Measurements from ENCODE around the gene SATB2. TPM values are rescaled to one million over a fixed set of nuclear protein-coding genes. Genes with fewer than 3 reads are reported as not detected.

SATB2 gene
- total RNA-seq, 1 experiment from 2014 or later: 3.0 TPM

DNA sequence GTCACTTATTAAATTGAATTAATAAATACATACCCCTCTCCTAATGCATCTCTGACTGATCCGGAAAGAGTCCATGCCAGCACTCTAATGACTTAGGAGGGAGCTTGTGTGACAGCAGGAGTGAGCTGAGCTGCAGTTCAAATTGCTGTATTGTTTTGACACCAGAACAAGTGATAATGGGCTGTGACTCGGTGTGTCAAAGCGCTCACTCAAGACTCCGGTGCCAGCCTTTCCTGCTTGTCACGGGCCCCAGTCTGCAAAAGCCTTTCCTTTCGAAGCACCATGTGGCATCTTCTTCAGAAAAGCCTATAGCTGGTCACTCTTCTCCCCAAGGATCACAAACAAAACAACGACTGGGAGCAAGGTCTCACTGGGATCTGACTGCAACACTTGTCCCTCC is 43.3 kb downstream of the SATB2 start:
- Histone ChIP-seq H3K9ac (ENCODE audit: low read length) (no peak overlapping the region), H3K9me3 (ENCODE audit: low read length) (no peaks in the 10 kb centered on the region), H4K20me1 (ENCODE audit: low read length) (no peaks in the 10 kb centered on the region), H3K4me2 (ENCODE audit: low read length) (no peak overlapping the region), H3F3A (ENCODE audit: low read length, unreplicated experiment) (no peaks in the 10 kb centered on the region), H3K4me3 (ENCODE audit: low read length) (no peak overlapping the region), H2AFZ (ENCODE audit: low read length) (no peak overlapping the region), H3K79me2 (ENCODE audit: low read length) (no peaks in the 10 kb centered on the region), H3K27me3 (ENCODE audit: low read length) (no peaks in the 10 kb centered on the region), H3K4me1 (ENCODE audit: insufficient read depth, low read length) (peaks cover 12% of the 10 kb centered on the region), H3K36me3 (ENCODE audit: low read depth, low read length) (no peaks in the 10 kb centered on the region), H3K9me2 (replicated peaks; ENCODE audit: low read length) (no peaks in the 10 kb centered on the region), H3K27ac (ENCODE audit: low read length) (no peak overlapping the region)
- ATAC-seq (no peak), DNase-seq (no peak)
- no peak for TF ChIP-seq EZH2phosphoT487 (IDR thresholded peaks at IDR 0.05; ENCODE audit: borderline replicate concordance, low read length)
- TF ChIP-seq, protein P1, sequence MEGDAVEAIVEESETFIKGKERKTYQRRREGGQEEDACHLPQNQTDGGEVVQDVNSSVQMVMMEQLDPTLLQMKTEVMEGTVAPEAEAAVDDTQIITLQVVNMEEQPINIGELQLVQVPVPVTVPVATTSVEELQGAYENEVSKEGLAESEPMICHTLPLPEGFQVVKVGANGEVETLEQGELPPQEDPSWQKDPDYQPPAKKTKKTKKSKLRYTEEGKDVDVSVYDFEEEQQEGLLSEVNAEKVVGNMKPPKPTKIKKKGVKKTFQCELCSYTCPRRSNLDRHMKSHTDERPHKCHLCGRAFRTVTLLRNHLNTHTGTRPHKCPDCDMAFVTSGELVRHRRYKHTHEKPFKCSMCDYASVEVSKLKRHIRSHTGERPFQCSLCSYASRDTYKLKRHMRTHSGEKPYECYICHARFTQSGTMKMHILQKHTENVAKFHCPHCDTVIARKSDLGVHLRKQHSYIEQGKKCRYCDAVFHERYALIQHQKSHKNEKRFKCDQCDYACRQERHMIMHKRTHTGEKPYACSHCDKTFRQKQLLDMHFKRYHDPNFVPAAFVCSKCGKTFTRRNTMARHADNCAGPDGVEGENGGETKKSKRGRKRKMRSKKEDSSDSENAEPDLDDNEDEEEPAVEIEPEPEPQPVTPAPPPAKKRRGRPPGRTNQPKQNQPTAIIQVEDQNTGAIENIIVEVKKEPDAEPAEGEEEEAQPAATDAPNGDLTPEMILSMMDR (conservative IDR thresholded peaks at IDR 0.05; ENCODE audit: low read depth, low read length): no peak
- TF ChIP-seq EZH2 (IDR thresholded peaks at IDR 0.05; ENCODE audit: low read length, unreplicated experiment): no peak
- CTCF ChIA-PET: no interaction called here
- POLR2A ChIA-PET (ENCODE audit: unreplicated experiment): no interaction called here
- intact Hi-C loops (cut with micrococcal nuclease): no loop called here
- no TSS peak for BruUV-seq (replicated peaks)

DNA sequence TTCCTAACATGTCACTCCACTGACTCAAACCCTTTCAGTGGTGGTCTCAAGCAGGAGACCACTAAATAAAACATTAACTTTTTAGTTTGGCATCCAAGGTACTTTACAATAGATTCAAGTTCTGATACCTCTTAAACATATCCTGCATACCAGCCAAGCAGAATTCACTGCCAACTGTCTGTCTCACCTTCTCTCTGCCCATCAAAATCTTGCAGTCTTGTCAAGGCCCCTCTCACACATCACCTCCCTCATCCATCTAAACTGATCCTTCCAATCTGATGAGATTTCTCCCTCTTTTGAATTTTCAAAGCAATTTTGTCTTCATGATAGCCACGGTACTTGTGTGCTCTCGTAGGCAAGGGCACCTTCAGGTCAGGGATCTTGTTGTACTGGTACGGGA is 43.7 kb downstream of the SATB2 start:
- Histone ChIP-seq H3K27me3 (ENCODE audit: low read length) (no peaks in the 10 kb centered on the region), H2AFZ (ENCODE audit: low read length) (no peak overlapping the region), H3K27ac (ENCODE audit: low read length) (no peak overlapping the region), H3K9ac (ENCODE audit: low read length) (no peak overlapping the region), H3K4me1 (ENCODE audit: insufficient read depth, low read length) (peaks cover 12% of the 10 kb centered on the region), H4K20me1 (ENCODE audit: low read length) (no peaks in the 10 kb centered on the region), H3K79me2 (ENCODE audit: low read length) (no peaks in the 10 kb centered on the region), H3K4me3 (ENCODE audit: low read length) (no peak overlapping the region), H3K9me2 (replicated peaks; ENCODE audit: low read length) (no peaks in the 10 kb centered on the region), H3F3A (ENCODE audit: low read length, unreplicated experiment) (no peaks in the 10 kb centered on the region), H3K4me2 (ENCODE audit: low read length) (no peak overlapping the region), H3K9me3 (ENCODE audit: low read length) (no peaks in the 10 kb centered on the region), H3K36me3 (ENCODE audit: low read depth, low read length) (no peaks in the 10 kb centered on the region)
- CTCF ChIA-PET: no interaction called here
- BruUV-seq (replicated peaks): no TSS peak
- TF ChIP-seq EZH2phosphoT487 (IDR thresholded peaks at IDR 0.05; ENCODE audit: borderline replicate concordance, low read length) (no peak), EZH2 (IDR thresholded peaks at IDR 0.05; ENCODE audit: low read length, unreplicated experiment) (no peak)
- TF ChIP-seq, protein P1 (conservative IDR thresholded peaks at IDR 0.05; ENCODE audit: low read depth, low read length): no peak
- no peak for ATAC-seq
- no peak for DNase-seq
- POLR2A ChIA-PET (ENCODE audit: unreplicated experiment): no interaction called here
- intact Hi-C loops (cut with micrococcal nuclease): no loop called here

DNA sequence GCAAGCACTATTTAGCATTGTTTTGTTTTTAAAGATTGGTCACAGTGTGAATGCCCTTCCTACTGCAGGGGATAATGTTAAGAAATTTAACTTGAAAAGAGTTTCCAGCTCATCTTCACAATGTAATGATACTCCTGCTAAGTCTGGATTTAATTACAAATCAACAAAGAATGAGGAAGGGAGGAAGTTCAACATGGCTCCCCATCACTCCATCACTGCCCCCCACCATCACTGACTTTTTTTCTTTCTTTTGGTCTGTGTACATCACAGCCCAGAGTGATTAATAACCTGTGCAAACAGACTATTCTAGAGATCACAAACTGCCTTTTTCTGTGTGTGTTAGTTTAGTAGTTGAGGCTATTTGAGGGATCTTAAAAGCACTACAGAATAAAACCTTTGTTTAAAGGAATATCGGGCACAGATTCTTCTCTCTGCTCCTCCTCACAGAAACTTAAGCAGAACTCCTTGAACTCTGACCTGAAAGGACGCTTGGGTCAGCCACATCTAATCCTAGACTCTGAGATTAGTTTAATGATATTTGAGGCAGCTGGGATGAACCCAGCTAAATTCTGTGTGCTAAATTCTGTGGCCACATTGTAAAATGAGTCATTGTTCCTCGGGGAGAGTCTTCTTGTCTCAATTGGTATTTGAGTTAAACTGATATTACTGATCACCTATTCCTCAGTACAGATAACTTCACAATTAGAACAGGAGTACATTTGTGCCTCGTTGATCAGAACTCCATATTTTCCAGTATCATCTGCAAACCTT is 47.8 kb downstream of the SATB2 start:
- POLR2A ChIA-PET (ENCODE audit: unreplicated experiment): no interaction called here
- intact Hi-C loops (cut with micrococcal nuclease): loop anchor here (1.0 to 2.0 kb wide), 2 partner anchors 17 to 107 kb away; no protein-coding TSS in a partner anchor

More for the DNA sequence above, 47.8 kb downstream of the SATB2 start:
- Histone ChIP-seq H3K27me3 (ENCODE audit: low read length) (no peaks in the 10 kb centered on the region), H3K79me2 (ENCODE audit: low read length) (no peaks in the 10 kb centered on the region), H3K9me3 (ENCODE audit: low read length) (no peaks in the 10 kb centered on the region), H3K9me2 (replicated peaks; ENCODE audit: low read length) (no peaks in the 10 kb centered on the region), H3F3A (ENCODE audit: low read length, unreplicated experiment) (no peaks in the 10 kb centered on the region), H3K4me3 (ENCODE audit: low read length) (no peak overlapping the region), H3K27ac (ENCODE audit: low read length) (no peak overlapping the region), H3K4me1 (ENCODE audit: insufficient read depth, low read length) (peaks cover 12% of the 10 kb centered on the region), H2AFZ (ENCODE audit: low read length) (no peak overlapping the region), H3K36me3 (ENCODE audit: low read depth, low read length) (no peaks in the 10 kb centered on the region), H4K20me1 (ENCODE audit: low read length) (no peaks in the 10 kb centered on the region), H3K9ac (ENCODE audit: low read length) (no peak overlapping the region), H3K4me2 (ENCODE audit: low read length) (peak overlapping the region; percentile 41)
- ATAC-seq: peak; percentile 78
- TF ChIP-seq, protein P1 (conservative IDR thresholded peaks at IDR 0.05; ENCODE audit: low read depth, low read length): no peak
- TF ChIP-seq EZH2phosphoT487 (IDR thresholded peaks at IDR 0.05; ENCODE audit: borderline replicate concordance, low read length) (no peak), EZH2 (IDR thresholded peaks at IDR 0.05; ENCODE audit: low read length, unreplicated experiment) (no peak)
- no TSS peak for BruUV-seq (replicated peaks)
- CTCF ChIA-PET: no interaction called here
- peak; percentile 65 for DNase-seq
